Skeletal muscle tissue (tissue), 4 donors: ENCODE results near the gene VPS35. TPM values are rescaled to one million over a fixed set of nuclear protein-coding genes. Genes with fewer than 3 reads are reported as not detected.

Source experiments
- H3K27ac ChIP-seq: one replicate; pipeline ENCODE4 v1.7.0; 2013; ENCODE audit warnings: mild to moderate bottlenecking, low read depth, low read length, inconsistent platforms
- H3K27me3 ChIP-seq, 3 donors: one replicate each; pipeline ENCODE4 v1.7.0; 2013; ENCODE audit warnings: low read length in 3 of 3; ENCODE audit not compliant: control insufficient read depth in 3 of 3, insufficient read depth in 3 of 3
- H3K36me3 ChIP-seq, 3 donors: one replicate each; pipeline ENCODE4 v1.7.0; 2013; ENCODE audit warnings: low read length in 3 of 3; ENCODE audit not compliant: control insufficient read depth in 3 of 3, insufficient read depth in 3 of 3
- H3K4me1 ChIP-seq, 3 donors: one replicate each; pipeline ENCODE4 v1.7.0; 2013; ENCODE audit warnings: low read length in 3 of 3, mild to moderate bottlenecking in 3 of 3; ENCODE audit not compliant: control insufficient read depth in 3 of 3, insufficient read depth in 3 of 3
- H3K4me3 ChIP-seq, 3 donors: one replicate each; pipeline ENCODE4 v1.7.0; 2013; ENCODE audit warnings: low read length in 3 of 3
- H3K9ac ChIP-seq, 3 donors: one replicate each; pipeline ENCODE4 v1.7.0; 2013; ENCODE audit warnings: low read length in 3 of 3, mild to moderate bottlenecking in 3 of 3, moderate library complexity in 2 of 3, low read depth in 1 of 3
- H3K9me3 ChIP-seq, 3 donors: one replicate each; pipeline ENCODE4 v1.7.0; 2013; ENCODE audit warnings: low read length in 3 of 3; ENCODE audit not compliant: control insufficient read depth in 3 of 3
- total RNA-seq: library from RNA; depleted of rRNA; stranded (reverse); fragments of >200 nt; gene quantifications from one replicate; pipeline ENCODE4 v1.2.3, GENCODE V29; 2014
- donor health status: Osteomylitis.

VPS35 gene
- total RNA-seq, 1 donor from 2014 or later: 107 TPM

GRCh38 chr16:46621006-46621933, 67.7 kb downstream of the VPS35 start, which contains the start of gene SHCBP1:
Gene SHCBP1 (minus strand): TSS chr16:46621379. CDS start chr16:46621359, 20 bp downstream.
- Histone ChIP-seq H3K4me3 (peak within 1 kb of the TSS; percentile 70 to 74 (median 71)), H3K27ac (no peak within 1 kb of the TSS), H3K36me3 (no peaks in the 10 kb centered on the region), H3K9me3 (no peaks in the 10 kb centered on the region), H3K4me1 (peaks cover 8 to 10% (median 9%) of the 10 kb centered on the region in 3 donors), H3K27me3 (no peaks in the 10 kb centered on the region), H3K9ac (peak within 1 kb of the TSS; percentile 20 to 57 (median 23))

GRCh38 chr16:46620266-46621005, 68.5 kb downstream of the VPS35 start:
- peak overlapping the region; percentile 70 to 74 (median 71) for H3K4me3 ChIP-seq
- H3K9ac ChIP-seq: peak overlapping the region; percentile 20 to 57 (median 23)
- no peaks in the 10 kb centered on the region for H3K9me3 ChIP-seq
- peaks cover 0 to 3% (median 0%) of the 10 kb centered on the region in 3 donors for H3K36me3 ChIP-seq
- H3K4me1 ChIP-seq: peaks cover 8 to 10% (median 9%) of the 10 kb centered on the region in 3 donors
- H3K27ac ChIP-seq: no peak overlapping the region
- H3K27me3 ChIP-seq: no peaks in the 10 kb centered on the region

- peaks cover 0 to 3% (median 0%) of the 10 kb centered on the region in 3 donors for H3K36me3 ChIP-seq
- H3K4me3 ChIP-seq: no peak overlapping the region
- no peaks in the 10 kb centered on the region for H3K27me3 ChIP-seq
- H3K9me3 ChIP-seq: no peaks in the 10 kb centered on the region
- H3K27ac ChIP-seq: no peak overlapping the region
- H3K9ac ChIP-seq: no peak overlapping the region
- H3K4me1 ChIP-seq: peaks cover 8 to 10% (median 9%) of the 10 kb centered on the region in 3 donors
These were observed 70.5 kb downstream of the VPS35 start for GRCh38 chr16:46618516-46618915.

- no peaks in the 10 kb centered on the region for H3K4me1 ChIP-seq
- no peaks in the 10 kb centered on the region for H3K9me3 ChIP-seq
- H3K27me3 ChIP-seq: no peaks in the 10 kb centered on the region
- H3K36me3 ChIP-seq: peaks cover 0 to 3% (median 0%) of the 10 kb centered on the region in 3 donors
- H3K4me3 ChIP-seq: no peak overlapping the region
- H3K27ac ChIP-seq: no peak overlapping the region
- H3K9ac ChIP-seq: no peak overlapping the region
These were observed 75.0 kb downstream of the VPS35 start for GRCh38 chr16:46614006-46614405.

- no peaks in the 10 kb centered on the region for H3K9me3 ChIP-seq
- no peak overlapping the region for H3K9ac ChIP-seq
- H3K36me3 ChIP-seq: peaks cover 0 to 3% (median 0%) of the 10 kb centered on the region in 3 donors
- no peak overlapping the region for H3K27ac ChIP-seq
- H3K27me3 ChIP-seq: no peaks in the 10 kb centered on the region
- H3K4me1 ChIP-seq: no peaks in the 10 kb centered on the region
- H3K4me3 ChIP-seq: no peak overlapping the region
These were observed 75.6 kb downstream of the VPS35 start for GRCh38 chr16:46613352-46613751.

- Histone ChIP-seq H3K4me1 (no peaks in the 10 kb centered on the region), H3K36me3 (peaks cover 0 to 3% (median 0%) of the 10 kb centered on the region in 3 donors), H3K4me3 (no peak overlapping the region), H3K27me3 (no peaks in the 10 kb centered on the region), H3K27ac (no peak overlapping the region), H3K9ac (no peak overlapping the region), H3K9me3 (no peaks in the 10 kb centered on the region)
These were observed 76.9 kb downstream of the VPS35 start for GRCh38 chr16:46612121-46612520.

- no peaks in the 10 kb centered on the region for H3K27me3 ChIP-seq
- no peaks in the 10 kb centered on the region for H3K4me1 ChIP-seq
- no peak overlapping the region for H3K27ac ChIP-seq
These were observed 81.4 kb downstream of the VPS35 start for GRCh38 chr16:46607529-46607928.

GRCh38 chr16:46606231-46606630, 82.7 kb downstream of the VPS35 start:
- H3K4me3 ChIP-seq: no peak overlapping the region
- no peak overlapping the region for H3K27ac ChIP-seq
- no peaks in the 10 kb centered on the region for H3K4me1 ChIP-seq
- no peak overlapping the region for H3K9ac ChIP-seq
- no peaks in the 10 kb centered on the region for H3K9me3 ChIP-seq
- H3K27me3 ChIP-seq: no peaks in the 10 kb centered on the region
- H3K36me3 ChIP-seq: no peaks in the 10 kb centered on the region

More at GRCh38 chr16:46607529-46607928, 81.4 kb downstream of the VPS35 start:
- Histone ChIP-seq H3K36me3 (no peaks in the 10 kb centered on the region), H3K9me3 (no peaks in the 10 kb centered on the region), H3K4me3 (no peak overlapping the region), H3K9ac (no peak overlapping the region)
